ENCODE results near the gene KRT72.
"Not testable (repeated sequence)": the region's sequence is repeated elsewhere in the genome, so short reads cannot be mapped to it uniquely, and the experiment has no call there.

KRT72 gene

GRCh38 chr12:52606096-52606495, 4.8 kb upstream of the KRT72 start:
- DNase-seq: no peak

GRCh38 chr12:52605542-52605941, 4.3 kb upstream of the KRT72 start:
- DNase-seq: no peak

DNA sequence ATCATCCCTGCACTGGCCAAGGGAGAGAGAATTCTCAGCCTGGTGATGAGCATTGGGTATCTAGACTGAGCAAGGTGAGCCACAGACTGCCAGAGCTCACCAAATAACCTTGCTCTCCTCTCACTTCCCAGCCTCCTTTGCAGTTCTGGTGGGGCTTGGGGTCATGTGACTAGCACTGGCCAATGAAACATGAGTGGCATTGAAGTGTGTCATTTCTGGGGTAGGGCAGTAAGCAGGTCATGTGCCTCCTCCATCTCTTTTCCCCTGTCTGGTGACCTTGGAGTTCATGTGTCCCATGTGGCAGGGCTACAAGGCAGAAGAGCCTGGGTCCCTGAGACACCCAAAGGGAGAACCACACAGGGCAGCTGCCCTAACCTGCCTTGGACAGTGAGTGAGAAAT, 3.6 kb upstream of the KRT72 start:
- DNase-seq: no peak

DNA sequence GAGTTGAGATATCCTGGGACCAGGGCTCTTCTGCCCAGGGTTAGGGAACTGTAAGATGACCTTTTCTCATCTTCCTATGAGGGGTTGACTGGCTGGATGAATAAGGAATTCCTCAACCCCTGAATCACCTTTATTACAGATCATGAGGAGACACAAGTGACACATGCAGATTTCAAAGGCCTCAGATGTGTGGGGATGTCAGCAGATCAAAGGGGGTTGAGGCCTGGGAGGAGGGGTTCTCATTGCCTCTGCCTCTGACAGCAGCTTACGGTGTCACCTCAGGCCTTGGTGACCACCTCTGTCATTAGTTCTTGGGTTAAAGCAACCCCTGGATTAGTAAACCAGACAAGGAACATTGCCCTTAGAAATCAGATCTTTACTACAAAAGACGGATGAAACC, 2.1 kb upstream of the KRT72 start:
- DNase-seq: peak in 1 of 4 experiments; percentile 22

GRCh38 chr12:52602552-52602951, 1.3 kb upstream of the KRT72 start:
- no peak for DNase-seq

DNA sequence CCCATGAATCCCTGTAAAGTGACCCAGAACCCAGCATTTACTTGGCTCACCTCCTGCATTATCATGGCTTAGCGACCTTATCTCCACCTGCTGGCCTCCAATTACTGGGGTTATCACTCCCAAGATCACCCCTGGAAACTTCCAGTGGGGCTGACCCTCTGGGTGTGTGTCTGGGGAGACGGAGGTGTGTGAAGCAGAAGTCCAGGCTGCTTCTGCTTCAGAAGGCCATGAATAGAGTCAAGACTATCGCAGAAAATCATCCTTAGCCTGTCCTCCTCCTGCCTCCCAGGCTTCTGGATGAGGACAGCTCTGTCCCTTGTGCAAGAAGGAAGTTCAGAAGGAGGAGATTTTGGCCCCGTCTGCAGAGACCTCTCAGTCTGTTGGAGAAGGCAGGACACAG, 408 bp upstream of the KRT72 start:
- DNase-seq: no peak

DNA sequence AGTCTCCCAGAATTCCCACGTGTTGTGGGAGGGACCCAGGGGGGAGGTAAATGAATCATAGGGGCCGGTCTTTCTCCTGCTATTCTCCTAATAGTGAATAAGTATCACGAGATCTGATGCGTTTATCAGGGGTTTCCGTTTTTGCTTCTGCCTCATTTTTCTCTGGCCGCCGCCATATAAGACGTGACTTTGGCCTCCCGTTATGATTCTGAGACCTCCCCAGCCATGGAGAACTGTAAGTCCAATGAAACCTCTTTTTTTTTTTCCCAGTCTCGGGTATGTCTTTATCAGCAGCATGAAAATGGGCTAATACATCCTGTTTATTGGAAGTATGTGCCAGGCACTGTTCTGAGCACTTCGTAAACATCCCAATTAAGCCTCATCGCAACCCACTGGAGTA, 788 bp downstream of the KRT72 start:
- no peak for DNase-seq

- no peak for DNase-seq
Measured at GRCh38 chr12:52600071-52600470, 1.2 kb downstream of the KRT72 start.

DNA sequence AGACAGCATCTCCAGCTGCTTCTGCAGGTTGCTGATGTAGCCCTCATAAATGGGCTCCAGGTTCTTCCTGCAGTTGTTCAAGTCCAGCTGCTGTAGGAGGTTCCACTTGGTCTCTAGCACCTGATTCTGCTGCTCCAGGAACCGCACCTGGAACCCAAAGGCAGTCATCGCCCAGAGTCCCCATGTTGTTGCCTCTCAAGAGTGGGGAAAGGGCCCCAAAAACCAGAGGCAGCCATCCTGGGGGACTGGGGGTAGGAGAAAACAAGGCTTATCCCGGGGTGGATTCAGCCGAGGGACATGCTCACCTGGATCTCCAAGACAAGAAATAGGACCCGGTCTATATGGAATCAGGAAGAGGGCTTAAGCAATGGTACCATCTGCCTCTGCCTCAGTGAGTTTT, 2.3 kb downstream of the KRT72 start:
- no peak for DNase-seq

GRCh38 chr12:52594237-52594636, 7.0 kb downstream of the KRT72 start:
- not testable (repeated sequence) for DNase-seq

- no peak for DNase-seq
Measured at GRCh38 chr12:52591521-52591920, 9.7 kb downstream of the KRT72 start.

DNA sequence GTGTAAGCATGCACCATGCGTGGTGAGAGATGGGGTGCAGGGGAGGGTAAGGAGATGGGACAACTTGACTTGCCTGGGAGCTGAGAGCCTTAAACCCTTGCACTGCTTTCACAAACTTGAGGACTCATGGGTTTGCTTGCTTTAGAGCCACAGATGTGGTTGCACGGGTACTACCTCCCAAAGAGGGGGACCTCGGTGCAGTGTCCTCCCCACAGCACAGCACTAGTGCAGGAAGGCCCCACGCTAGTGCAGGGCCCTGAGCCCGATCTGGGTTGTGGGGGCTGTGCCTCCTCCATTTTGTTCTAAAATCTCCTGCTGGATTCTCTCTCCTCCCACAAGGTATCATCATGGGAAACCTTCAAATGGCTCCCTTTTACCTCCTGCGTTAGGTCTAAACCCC, 11.2 kb downstream of the KRT72 start:
- DNase-seq: no peak

GRCh38 chr12:52587563-52587962, 13.7 kb downstream of the KRT72 start:
- DNase-seq: no peak

DNA sequence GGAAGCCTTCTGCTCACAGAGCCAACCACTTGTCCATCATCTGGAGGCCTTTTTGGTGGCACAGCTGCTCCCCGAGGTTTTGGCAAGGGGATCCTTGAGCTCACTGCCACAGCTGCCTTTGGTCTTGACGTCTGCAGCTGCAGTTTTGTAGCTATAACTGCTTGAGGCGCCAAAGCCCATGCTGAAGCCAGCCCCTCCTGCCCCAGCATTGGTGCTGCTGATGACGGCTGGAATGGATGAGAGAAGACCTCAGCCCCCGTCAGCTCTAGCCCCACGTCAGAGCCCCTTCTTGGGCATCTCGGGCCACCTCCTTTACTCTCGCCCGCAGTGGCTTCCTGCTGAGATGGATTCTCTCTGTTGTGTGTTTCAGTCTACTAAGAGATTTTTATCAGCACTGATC, 15.3 kb downstream of the KRT72 start:
- DNase-seq: peak in 3 of 4 experiments; percentile 21 to 73 (median 58)

- DNase-seq: no peak
Measured at GRCh38 chr12:52585066-52585465, 16.2 kb downstream of the KRT72 start.

GRCh38 chr12:52584156-52584682, 17.0 kb downstream of the KRT72 start:
- DNase-seq: no peak

- DNase-seq: peak; percentile 21 to 55 (median 32)
Measured at GRCh38 chr12:52582971-52583456, 18.2 kb downstream of the KRT72 start.

- DNase-seq: no peak
Measured at GRCh38 chr12:52582486-52582885, 18.8 kb downstream of the KRT72 start.

DNA sequence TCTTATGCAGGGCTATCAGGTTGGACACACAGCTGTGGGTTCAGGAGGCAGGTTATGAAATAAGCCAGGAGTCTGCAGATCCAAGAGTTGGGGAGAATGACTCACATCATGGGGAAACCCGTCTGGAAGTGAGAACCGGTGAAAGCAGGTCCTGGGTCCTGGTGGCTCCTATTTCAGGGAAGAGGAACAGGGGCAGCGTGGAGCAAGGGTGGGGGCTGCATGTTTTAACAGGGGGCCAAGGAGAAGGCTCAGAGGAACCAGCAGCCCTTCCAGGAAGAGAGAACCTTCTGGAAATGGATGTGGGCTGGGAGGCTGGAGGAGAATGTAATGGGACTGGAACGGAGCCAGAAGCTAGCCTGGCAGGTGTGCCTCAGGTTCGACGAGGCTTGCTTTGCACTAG, 19.8 kb downstream of the KRT72 start:
- DNase-seq: no peak

DNA sequence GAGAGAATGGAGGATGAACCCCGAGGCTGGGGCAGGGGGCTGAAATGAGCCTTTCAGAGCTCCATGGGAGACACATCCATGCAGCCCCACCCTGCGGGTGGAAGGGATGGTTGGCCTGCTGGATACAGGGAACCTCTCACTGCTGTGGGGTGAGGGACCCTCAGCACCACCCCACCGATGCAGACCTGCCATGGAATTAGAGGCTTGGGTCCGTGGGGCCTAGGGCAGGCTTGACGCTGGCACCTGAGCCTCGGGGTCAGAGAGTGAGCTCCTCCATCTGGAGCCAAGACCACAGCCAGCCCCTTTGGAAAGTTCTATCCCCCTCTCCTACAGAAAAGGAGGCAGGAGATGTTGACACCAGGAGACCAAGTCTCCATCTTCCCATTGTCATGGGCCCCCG, 20.2 kb downstream of the KRT72 start:
- no peak for DNase-seq

DNA sequence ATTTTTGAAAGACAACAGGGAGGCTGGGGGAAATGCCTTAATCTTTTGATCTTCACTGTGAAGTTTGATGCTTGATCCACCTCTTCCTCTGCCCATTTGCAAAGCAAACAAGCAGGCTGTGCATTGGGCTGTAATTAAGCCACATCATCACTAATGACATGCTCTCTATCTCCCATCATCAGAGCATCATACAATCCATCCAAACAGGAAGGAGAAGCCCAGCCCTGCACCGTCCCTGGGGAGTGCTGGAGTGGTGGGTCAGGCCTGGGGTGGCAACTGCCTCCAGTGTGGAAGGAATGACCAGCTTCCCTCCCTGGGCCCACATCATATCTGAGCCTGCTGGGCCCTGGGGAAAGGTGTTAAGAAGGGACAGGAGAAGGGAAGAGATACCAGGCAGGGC, 20.8 kb downstream of the KRT72 start:
- no peak for DNase-seq

DNA sequence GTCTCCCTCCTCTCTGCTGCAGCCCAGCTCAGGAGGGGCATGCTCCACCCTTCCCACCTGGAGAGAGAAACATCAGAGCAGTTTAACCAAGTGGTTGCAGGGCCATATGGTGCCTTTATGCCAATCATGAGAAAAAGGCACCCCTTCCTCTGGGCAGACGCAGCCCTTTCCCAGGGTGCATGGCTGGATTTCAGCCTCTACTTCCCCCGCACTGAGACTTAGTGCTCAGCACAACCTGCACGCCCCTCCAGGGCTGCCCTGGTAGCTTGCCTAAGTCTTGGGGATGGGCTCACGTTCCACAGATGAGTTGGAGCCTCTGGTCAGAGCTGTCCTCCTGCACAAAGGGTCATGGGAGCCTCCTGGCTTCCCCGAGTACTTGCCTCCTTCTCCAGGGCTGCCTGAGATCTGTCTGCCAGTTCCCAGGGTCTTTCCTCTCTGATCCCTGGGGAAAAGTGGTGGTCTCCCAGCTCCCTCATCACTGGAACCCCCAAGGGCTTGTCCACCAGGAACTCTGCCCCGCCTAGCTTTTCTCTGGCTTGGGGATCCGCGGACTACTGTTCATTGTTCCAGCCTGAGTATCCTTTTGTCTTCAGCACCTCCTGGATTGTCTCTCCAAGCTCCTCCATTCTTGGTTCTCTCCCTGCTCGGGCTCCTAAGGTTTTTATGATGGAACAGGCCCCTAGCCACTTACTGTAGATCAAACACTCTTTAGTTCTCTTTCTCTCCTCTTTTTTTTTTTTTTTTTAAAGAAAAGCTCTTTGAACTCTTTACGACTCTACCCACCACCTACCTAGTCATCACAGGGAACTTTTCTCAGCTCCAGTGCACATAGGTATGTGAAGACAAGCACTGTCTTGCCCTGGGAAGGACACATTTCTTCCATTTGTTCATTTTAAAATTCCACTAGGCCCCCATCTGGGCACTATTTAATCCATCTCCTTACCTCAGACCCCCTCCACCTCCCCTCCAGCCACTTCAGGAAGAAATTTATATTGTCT, 21.5 kb downstream of the KRT72 start:
- no peak for DNase-seq

DNA sequence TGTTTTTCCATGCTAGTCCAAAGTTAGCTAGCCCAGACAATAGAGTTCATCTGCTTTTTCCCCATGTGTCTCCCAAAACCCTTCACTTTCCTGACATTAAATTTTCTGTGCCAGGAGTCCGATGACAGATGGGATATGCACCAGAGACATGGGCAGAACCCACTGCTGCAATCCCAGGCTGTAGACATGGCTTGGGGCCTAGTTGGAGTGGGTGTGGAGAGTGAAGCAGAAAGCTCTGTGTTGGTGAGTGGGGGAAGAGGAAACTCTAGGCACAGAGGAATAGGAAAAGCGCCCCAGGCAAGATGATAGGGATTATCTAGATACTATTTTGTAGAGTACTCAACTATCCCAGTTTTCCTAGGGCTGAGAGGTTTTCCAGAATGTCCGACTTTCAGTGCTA, 22.8 kb downstream of the KRT72 start:
- DNase-seq: no peak

DNA sequence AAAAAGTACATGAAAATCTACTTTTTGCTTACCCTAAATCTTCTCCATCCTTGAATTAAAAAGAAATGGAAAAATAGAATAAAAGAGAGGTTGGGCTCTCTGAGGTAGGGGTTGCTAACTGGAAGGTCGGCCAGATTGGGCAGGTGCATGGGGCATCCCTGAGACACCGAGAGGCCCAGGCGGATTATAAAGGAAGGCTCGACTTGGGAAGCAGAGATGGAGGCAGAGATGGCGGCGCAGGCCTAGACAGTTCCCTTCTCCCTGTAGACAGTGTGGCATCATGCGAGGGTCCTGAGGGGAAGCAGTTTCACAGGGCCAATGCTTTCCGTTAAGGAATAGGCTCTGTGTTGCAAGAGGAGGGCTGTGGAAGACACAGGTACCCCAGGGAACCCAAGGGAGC, 23.9 kb downstream of the KRT72 start:
- DNase-seq: no peak
